GM19043 (cell line): ENCODE results near the gene PSAT1.
"Not testable (repeated sequence)": the region's sequence is repeated elsewhere in the genome, so short reads cannot be mapped to it uniquely, and the experiment has no call there.

Source experiments
- ATAC-seq: cut with Tn5 transposase; IDR thresholded peaks from one replicate; pipeline ENCODE4 v1.9.1; 2021; ENCODE audit warnings: low read depth; ENCODE audit not compliant: unreplicated experiment

PSAT1 gene

GRCh38 chr9:78296893-78297671 is at the start of gene PSAT1:
PSAT1 (plus strand) TSS chr9:78297125; CDS start chr9:78297211, 86 bp downstream.
- ATAC-seq = peak; percentile 96

GRCh38 chr9:78248635-78249034 is 48.3 kb upstream of the PSAT1 start:
- no peak for ATAC-seq

DNA sequence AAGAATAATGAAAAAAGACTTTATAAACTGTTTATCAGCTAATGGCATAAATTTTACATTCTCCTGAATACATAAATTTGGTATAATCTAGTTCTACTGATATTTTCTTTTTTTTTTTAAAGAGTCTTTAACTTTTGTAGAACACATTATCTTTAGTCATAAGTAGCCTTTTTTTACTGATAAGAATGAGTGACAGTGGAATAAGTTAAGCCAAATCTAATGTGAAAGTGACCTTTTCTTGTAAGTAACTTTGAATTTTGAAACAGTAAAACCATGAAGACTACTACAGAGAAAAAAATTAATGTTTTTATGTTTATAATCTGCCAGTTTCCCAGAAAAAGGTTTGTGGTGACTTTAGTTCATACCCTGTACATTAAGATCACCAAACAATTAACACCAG is 47.4 kb upstream of the PSAT1 start:
- ATAC-seq = no peak

- ATAC-seq = no peak
Observed at GRCh38 chr9:78252616-78253015, 44.3 kb upstream of the PSAT1 start.

DNA sequence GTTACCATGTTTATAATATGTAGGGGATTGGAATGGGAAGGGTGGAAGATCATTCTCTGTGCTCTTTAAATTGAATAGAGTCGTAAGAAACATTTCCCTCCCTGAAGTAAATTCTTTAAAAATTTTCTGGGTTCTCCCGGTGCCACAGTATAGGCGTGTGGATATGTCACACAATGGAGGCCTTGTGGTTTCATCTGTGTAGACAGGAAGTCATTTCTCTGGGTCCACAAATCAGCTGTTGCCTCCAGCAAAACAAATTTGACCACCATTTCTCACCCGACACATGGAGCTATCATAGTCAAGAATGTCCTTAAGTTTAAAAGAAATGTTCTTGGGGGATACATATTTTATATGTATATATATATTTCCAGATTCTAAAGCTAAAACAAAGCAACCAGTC is 43.6 kb upstream of the PSAT1 start:
- no peak for ATAC-seq

DNA sequence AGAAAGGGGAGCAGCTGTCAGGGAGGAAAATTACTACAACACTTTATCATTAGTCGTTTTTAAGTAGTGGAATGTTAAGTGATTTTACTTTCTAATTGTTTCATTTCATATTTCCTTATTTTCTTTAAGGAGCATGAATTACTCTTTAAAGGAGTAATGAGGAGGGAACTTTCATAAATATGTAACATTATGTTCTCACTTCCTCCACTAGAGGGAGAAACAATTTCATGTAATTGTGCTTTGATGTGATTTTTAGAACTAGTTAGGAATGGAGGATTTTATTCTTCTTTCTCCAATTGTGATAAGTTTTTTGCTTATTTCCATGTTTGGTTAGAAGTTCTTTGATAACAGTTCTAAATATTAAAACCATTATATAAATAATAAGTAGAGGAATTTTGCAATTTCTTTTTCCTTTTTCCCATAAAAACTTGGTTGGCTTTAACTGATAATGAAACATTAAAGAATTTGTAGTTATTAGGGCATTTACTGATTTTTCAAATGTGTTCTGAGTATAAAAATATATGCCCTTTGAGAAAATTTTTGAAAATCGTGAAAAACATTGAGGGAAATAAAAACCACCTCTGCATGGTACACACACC is 35.4 kb upstream of the PSAT1 start:
- ATAC-seq = peak; percentile 65

DNA sequence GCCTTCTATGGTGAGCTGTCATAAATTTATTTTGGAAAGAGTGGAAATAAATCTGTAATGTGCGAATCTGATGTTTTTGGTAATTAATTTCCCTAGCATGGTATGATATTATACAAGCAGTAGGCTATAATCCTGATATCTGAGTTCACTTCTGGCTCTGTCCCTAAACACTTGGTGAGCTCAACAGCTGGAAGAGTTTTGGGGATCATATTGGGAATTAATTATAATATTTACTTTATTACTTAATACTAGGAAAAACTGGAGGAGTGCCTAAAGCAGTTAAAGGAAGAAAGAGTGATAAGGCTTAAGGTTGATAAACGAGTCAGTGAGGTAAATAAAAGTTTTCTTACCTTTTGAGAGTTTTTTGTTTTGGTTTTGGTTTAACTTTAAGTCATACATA is 34.3 kb upstream of the PSAT1 start:
- no peak for ATAC-seq

- no peak for ATAC-seq
Observed at GRCh38 chr9:78267889-78268288, 29.0 kb upstream of the PSAT1 start.

DNA sequence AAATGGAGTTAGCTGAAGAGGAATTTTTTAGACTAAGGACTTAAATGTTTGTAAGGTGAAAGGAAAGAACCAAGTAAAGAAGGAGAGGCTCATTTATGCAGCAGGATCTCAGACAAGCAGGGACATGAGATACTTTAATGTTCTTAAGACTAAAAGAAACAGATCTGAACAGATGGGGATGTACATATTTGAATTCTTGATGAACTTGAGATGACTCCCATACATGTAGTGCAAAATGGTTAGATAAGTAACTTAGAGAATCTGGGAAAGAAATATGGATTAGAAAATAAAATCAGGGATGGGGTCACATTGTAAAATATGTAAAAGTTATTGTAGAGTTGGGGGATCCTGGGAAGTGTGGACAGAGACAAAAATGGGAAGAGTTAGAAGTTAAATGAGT is 27.1 kb upstream of the PSAT1 start:
- ATAC-seq = no peak

- ATAC-seq = no peak
Observed at GRCh38 chr9:78272307-78272706, 24.6 kb upstream of the PSAT1 start.

DNA sequence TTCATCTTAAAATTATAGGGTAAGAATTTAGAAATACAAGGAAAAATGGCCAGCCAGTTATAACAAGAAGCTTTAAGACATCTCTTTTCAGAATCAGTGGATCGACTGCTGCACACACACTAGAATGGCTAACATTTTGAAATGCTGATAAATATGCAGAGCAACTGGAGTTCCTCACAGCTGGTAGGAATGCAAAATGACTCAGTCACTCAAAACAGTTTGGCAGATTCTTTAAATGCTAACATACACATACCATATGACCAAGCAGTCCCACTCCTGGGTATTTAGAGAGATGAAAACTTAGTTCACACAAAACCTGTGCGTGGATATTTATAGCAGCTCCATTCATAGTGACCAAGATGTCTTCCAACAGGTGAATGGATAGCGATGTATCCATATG is 23.2 kb upstream of the PSAT1 start:
- no peak for ATAC-seq

DNA sequence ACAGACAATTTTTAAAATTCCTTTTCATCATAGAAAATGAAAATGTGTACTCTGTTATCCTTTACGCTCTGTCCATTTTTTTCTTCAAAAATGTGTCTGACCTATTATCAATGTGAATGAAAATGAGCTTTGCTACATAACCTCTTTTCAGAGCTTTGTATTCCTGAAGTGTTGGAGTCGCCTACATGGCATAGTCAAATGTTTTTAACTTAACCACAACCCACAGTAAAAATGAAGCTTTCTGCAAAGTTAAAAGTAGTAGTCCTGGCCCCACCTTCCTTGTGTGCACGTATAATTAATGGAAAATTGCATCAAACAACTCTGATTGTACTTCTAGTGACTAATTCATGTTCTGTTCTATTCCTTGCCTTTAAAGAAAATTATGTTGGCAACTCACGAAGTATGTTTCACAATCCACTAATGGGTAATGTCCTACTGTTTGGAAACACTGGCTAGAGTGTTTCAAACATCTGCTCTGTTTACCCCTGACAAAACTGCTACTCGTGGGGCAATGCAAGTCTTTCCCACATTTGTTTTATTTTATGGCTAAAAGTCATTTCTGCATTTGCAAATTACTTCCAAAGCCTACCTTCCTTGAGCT is 18.6 kb upstream of the PSAT1 start:
- no peak for ATAC-seq

DNA sequence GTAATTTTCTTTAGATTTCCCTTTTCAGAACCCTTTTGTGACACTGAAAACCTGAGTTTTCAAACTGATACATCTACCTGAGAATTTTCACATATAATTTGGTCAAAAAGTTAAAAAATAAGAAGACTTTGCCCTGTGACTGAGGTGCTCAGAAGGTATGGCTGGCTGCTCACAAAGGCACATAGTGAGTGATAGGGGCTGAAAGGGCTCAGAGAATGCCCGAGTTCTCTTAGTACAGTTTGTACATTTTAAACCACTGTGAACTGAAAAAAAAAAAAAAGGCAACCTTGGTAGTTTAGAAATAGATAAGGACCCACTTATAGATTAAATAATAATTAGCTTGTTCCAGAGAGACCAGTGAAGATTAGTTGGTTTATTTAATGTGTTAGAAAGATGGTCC is 18.1 kb upstream of the PSAT1 start:
- ATAC-seq = no peak

GRCh38 chr9:78280982-78281668 is 15.8 kb upstream of the PSAT1 start:
- no peak for ATAC-seq

DNA sequence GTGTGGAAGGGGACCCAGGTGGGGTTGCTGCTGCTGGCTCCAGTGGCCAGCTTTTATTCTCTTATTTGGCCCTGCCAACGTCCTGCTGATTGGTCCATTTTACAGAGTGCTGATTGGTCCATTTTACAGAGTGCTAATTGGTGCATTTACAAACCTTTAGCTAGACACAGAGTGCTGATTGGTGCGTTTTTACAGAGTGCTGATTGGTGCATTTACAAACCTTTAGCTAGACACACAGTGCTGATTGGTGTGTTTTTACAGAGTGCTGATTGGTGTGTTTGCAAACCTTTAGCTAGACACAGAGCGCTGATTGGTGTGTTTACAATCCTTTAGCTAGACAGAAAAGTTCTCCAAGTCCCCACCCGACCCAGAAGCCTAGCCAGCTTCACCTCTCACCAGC is 12.7 kb upstream of the PSAT1 start:
- not testable (repeated sequence) for ATAC-seq

DNA sequence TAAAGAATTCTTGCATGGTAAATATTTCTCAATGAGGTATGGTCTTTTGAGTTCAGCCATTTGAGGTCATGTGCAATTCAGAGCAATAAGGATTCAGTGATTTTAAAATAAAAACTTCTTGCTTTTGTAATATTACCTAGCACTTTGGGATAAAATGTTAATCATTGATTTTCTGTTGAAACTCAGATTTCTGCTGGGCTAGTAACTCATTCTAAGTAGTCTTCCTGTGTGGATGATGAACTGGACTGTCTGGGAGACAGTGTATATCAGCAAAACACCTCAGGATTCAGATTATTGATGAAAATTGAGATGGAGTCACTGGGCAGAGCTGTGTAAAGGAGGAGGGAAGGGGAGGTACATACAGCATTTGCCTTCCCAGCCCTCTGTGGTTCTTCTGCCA is 10.8 kb upstream of the PSAT1 start:
- no peak for ATAC-seq

GRCh38 chr9:78286946-78287388 is 10.0 kb upstream of the PSAT1 start:
- no peak for ATAC-seq

GRCh38 chr9:78288214-78288892 is 8.6 kb upstream of the PSAT1 start:
- ATAC-seq = no peak

GRCh38 chr9:78289474-78289873 is 7.5 kb upstream of the PSAT1 start:
- ATAC-seq = no peak

DNA sequence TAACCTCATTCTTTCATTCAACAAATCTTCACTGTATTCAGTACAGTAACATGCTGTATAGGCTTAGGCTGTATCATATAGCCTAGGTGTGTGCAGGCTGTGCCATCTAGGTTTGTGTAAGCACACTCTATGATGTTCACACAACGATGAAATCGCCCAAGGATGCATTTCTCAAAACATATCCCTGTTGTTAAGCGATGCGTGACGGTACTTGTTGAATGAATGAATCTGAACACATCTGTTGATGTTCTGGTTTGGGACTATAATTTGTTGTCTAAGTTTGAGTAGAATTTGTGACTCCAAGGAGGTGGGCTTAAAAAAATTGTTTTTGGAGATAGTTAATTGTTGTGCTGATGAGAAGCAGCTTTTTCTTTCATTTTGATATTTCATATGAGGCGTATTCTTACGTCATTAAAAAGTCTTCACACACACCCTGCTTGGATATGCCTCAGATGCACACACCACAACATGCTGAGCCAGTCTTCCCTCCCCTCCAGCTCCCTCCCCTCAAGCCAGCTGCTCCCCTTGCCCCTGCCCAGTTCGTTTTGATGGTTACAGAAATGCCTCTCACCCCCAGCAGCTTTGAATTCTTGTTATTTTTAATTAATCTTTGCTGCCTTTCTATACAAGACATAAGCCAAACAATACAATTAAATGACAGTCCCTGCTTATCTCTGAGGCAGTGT is 5.5 kb upstream of the PSAT1 start:
- no peak for ATAC-seq
